H9 (cell line): ENCODE results near the gene CLK2. TPM values are rescaled to one million over a fixed set of nuclear protein-coding genes. Genes with fewer than 3 reads are reported as not detected.

Experiments used
- DNase-seq: peaks from one replicate; pipeline ENCODE4 v3.0.0-alpha.2; 2017
- H2AFZ ChIP-seq: one replicate; pipeline ENCODE4 v1.6.1; 2013; ENCODE audit warnings: mild to moderate bottlenecking, low read length, control low read depth, moderate library complexity
- H2AK5ac ChIP-seq: 2 replicates; pipeline ENCODE4 v1.6.1; 2013; ENCODE audit warnings: low read length, control low read depth, mixed read lengths; ENCODE audit not compliant: insufficient read length
- H2BK120ac ChIP-seq: one replicate; pipeline ENCODE4 v1.6.1; 2013; ENCODE audit warnings: low read depth, mild to moderate bottlenecking, low read length, control low read depth, inconsistent platforms; ENCODE audit not compliant: poor library complexity, severe bottlenecking
- H2BK12ac ChIP-seq: 2 replicates; pipeline ENCODE4 v1.6.1; 2013; ENCODE audit warnings: low read length, control low read depth, mixed read lengths, low read depth; ENCODE audit not compliant: insufficient read length
- H2BK15ac ChIP-seq: 2 replicates; pipeline ENCODE4 v1.6.1; 2013; ENCODE audit warnings: low read depth, low read length, control low read depth
- H2BK20ac ChIP-seq: one replicate; pipeline ENCODE4 v1.6.1; 2013; ENCODE audit warnings: low read depth, mild to moderate bottlenecking, low read length, control low read depth, inconsistent platforms; ENCODE audit not compliant: poor library complexity, severe bottlenecking
- H2BK5ac ChIP-seq: 2 replicates; pipeline ENCODE4 v1.6.1; 2013; ENCODE audit warnings: low read length, control low read depth, mixed read lengths; ENCODE audit not compliant: insufficient read length
- H3K14ac ChIP-seq: 2 replicates; pipeline ENCODE4 v1.6.1; 2013; ENCODE audit warnings: low read length, control low read depth; ENCODE audit not compliant: insufficient read depth
- H3K18ac ChIP-seq: 2 replicates; pipeline ENCODE4 v1.6.1; 2013; ENCODE audit warnings: low read depth, mild to moderate bottlenecking, mixed read lengths, low read length, control low read depth; ENCODE audit not compliant: insufficient read length
- H3K23ac ChIP-seq: 2 replicates; pipeline ENCODE4 v1.6.1; 2013; ENCODE audit warnings: low read length, control low read depth, mixed read lengths, low read depth; ENCODE audit not compliant: insufficient read length
- H3K23me2 ChIP-seq: 2 replicates; pipeline ENCODE4 v1.6.1; 2013; ENCODE audit warnings: low read depth, mild to moderate bottlenecking, mixed read lengths, low read length, control low read depth; ENCODE audit not compliant: insufficient read length, poor library complexity, severe bottlenecking
- H3K27ac ChIP-seq: 2 replicates; pipeline ENCODE4 v1.5.1; 2013; ENCODE audit warnings: low read length, control low read depth, mixed read lengths, low read depth; ENCODE audit not compliant: insufficient read length
- H3K27me3 ChIP-seq: 2 replicates; pipeline ENCODE4 v1.6.1; 2013; ENCODE audit warnings: low read length, control low read depth, inconsistent platforms; ENCODE audit not compliant: insufficient read depth
- H3K4ac ChIP-seq: 2 replicates; pipeline ENCODE4 v1.6.1; 2013; ENCODE audit warnings: low read depth, mild to moderate bottlenecking, control low read depth, inconsistent platforms, low read length, moderate library complexity
- H3K4me1 ChIP-seq: 2 replicates; pipeline ENCODE4 v1.6.1; 2013; ENCODE audit warnings: low read length, control low read depth, inconsistent platforms; ENCODE audit not compliant: insufficient read depth
- H3K4me2 ChIP-seq: 2 replicates; pipeline ENCODE4 v1.6.1; 2013; ENCODE audit warnings: low read length, control low read depth, mixed read lengths; ENCODE audit not compliant: insufficient read length, insufficient read depth
- H3K56ac ChIP-seq: 2 replicates; pipeline ENCODE4 v1.6.1; 2013; ENCODE audit warnings: low read depth, mild to moderate bottlenecking, mixed read lengths, low read length, control low read depth; ENCODE audit not compliant: insufficient read length
- H3K79me1 ChIP-seq: 2 replicates; pipeline ENCODE4 v1.6.1; 2013; ENCODE audit warnings: low read depth, mild to moderate bottlenecking, moderate library complexity, low read length, control low read depth, inconsistent platforms; ENCODE audit not compliant: insufficient read depth, poor library complexity, severe bottlenecking
- H3K79me2 ChIP-seq: 2 replicates; pipeline ENCODE4 v1.6.1; 2013; ENCODE audit warnings: low read length, control low read depth, inconsistent platforms; ENCODE audit not compliant: insufficient read depth
- H3K9ac ChIP-seq: 2 replicates; pipeline ENCODE4 v1.6.1; 2013; ENCODE audit warnings: low read length, control low read depth, mixed read lengths; ENCODE audit not compliant: insufficient read length; ENCODE audit errors: extremely low read depth
- H3K9me3 ChIP-seq: one replicate; pipeline ENCODE4 v1.6.1; 2013; ENCODE audit warnings: low read depth, low read length, inconsistent platforms; ENCODE audit not compliant: control insufficient read depth
- H3T11ph ChIP-seq: one replicate; pipeline ENCODE4 v1.6.1; 2013; ENCODE audit warnings: mild to moderate bottlenecking, low read length, control low read depth, inconsistent platforms
- H4K20me1 ChIP-seq: one replicate; pipeline ENCODE4 v1.6.1; 2013; ENCODE audit not compliant: control insufficient read depth, insufficient read length, insufficient read depth
- H4K5ac ChIP-seq: 2 replicates; pipeline ENCODE4 v1.6.1; 2013; ENCODE audit warnings: low read depth, mild to moderate bottlenecking, mixed read lengths, low read length, control low read depth; ENCODE audit not compliant: insufficient read length
- H4K8ac ChIP-seq: replicated peaks from 2 replicates; pipeline ENCODE4 v1.6.1; 2013; ENCODE audit warnings: low read length, control low read depth, mixed read lengths, low read depth; ENCODE audit not compliant: insufficient read length
- H4K91ac ChIP-seq: 2 replicates; pipeline ENCODE4 v1.6.1; 2013; ENCODE audit warnings: low read depth, mild to moderate bottlenecking, moderate library complexity, mixed read lengths, low read length, control low read depth; ENCODE audit not compliant: insufficient read length
- H3K27ac Mint-ChIP-seq, 3 experiments: 2 replicates in 2 of 3; 3 replicates in 1 of 3; pipeline ENCODE4 v1.8.0; 2020 to 2021; ENCODE audit warnings: mixed read lengths in 3 of 3, mild to moderate bottlenecking in 1 of 3, moderate library complexity in 1 of 3
- H3K27me3 Mint-ChIP-seq: 2 replicates; pipeline ENCODE4 v1.8.0; 2021; ENCODE audit warnings: low read depth, mild to moderate bottlenecking, moderate library complexity, mixed read lengths
- H3K36me3 Mint-ChIP-seq, 3 experiments: 2 replicates in 2 of 3; 3 replicates in 1 of 3; pipeline ENCODE4 v1.8.0; 2020 to 2021; ENCODE audit warnings: low read depth in 3 of 3, mixed read lengths in 3 of 3; ENCODE audit not compliant: insufficient read depth in 1 of 3
- H3K4me1 Mint-ChIP-seq, 2 experiments: 2 replicates each; pipeline ENCODE4 v1.8.0; 2020; ENCODE audit warnings: mixed read lengths in 2 of 2
- H3K4me3 Mint-ChIP-seq, 2 experiments: 2 replicates in 1 of 2; 3 replicates in 1 of 2; pipeline ENCODE4 v1.8.0; 2020 to 2021; ENCODE audit warnings: mild to moderate bottlenecking in 2 of 2, mixed read lengths in 2 of 2, moderate library complexity in 1 of 2
- H3K9me3 Mint-ChIP-seq, 2 experiments: 2 replicates in 1 of 2; 3 replicates in 1 of 2; pipeline ENCODE4 v1.8.0; 2020; ENCODE audit warnings: mild to moderate bottlenecking in 2 of 2, mixed read lengths in 2 of 2, moderate library complexity in 1 of 2
- WGBS: extraction: QIAGEN DNeasy Blood & Tissue Kit; methylation state at CpG from one replicate; pipeline ENCODE4 v1.1.7; 2013; ENCODE audit warnings: missing lambda C conversion rate, low lambda C conversion rate, mixed read lengths; ENCODE audit not compliant: insufficient read length; ENCODE audit errors: extremely low coverage; 5-methylcytosine and 5-hydroxymethylcytosine counted together
- total RNA-seq: library from RNA; stranded (reverse); gene quantifications from 2 replicates; pipeline ENCODE4 v1.2.1, GENCODE V29; 2021
- TF ChIP-seq, protein P1 (sequence below): fragments of 200-600 bp; sonication (generic); conservative IDR thresholded peaks from 3 replicates; pipeline ENCODE4 v1.8.0; 2021; ENCODE audit warnings: antibody characterized with exemption, mild to moderate bottlenecking

The CLK2 gene
- total RNA-seq, 1 experiment from 2014 or later: 77.5 TPM

GRCh38 chr1:155282488-155283091 lies 9.3 kb upstream of the CLK2 start:
- WGBS: no CpG with 5 or more reads among the region's 29 CpGs
- no peak overlapping the region for H2AFZ ChIP-seq
- Mint-ChIP-seq H3K36me3 (peaks cover 3 to 10% (median 7%) of the 10 kb centered on the region in 3 experiments; a peak in 5 of 7 replicates), H3K27me3 (no peaks in the 10 kb centered on the region), H3K4me3 (no peak overlapping the region; a peak in 1 of 5 replicates), H3K9me3 (no peaks in the 10 kb centered on the region), H3K4me1 (peaks cover 14 to 16% of the 10 kb centered on the region in 2 experiments), H3K27ac (no peak overlapping the region; a peak in 1 of 7 replicates)
- no peak overlapping the region for H2BK15ac ChIP-seq
- no peak overlapping the region for H3K56ac ChIP-seq
- H3K14ac ChIP-seq: no peak overlapping the region
- no peak overlapping the region for H3K23ac ChIP-seq
- no peak overlapping the region for H4K5ac ChIP-seq
- no peak overlapping the region for H4K8ac ChIP-seq
- no peaks in the 10 kb centered on the region for H3K9me3 ChIP-seq
- no peak overlapping the region for H3K4ac ChIP-seq
- no peak overlapping the region for H2BK20ac ChIP-seq
- H3K79me2 ChIP-seq: no peaks in the 10 kb centered on the region
- H2AK5ac ChIP-seq: no peak overlapping the region
- H4K20me1 ChIP-seq: no peaks in the 10 kb centered on the region
- H3K4me2 ChIP-seq: no peak overlapping the region
- no peaks in the 10 kb centered on the region for H3K79me1 ChIP-seq
- DNase-seq: no peak
- no peak overlapping the region for H3K9ac ChIP-seq
- H3K4me1 ChIP-seq: peaks cover 6% of the 10 kb centered on the region; the same call in 1 of the 2 replicates
- H3K23me2 ChIP-seq: peaks cover 9% of the 10 kb centered on the region
- no peak overlapping the region for H3T11ph ChIP-seq
- no peak overlapping the region for H3K27ac ChIP-seq
- H2BK120ac ChIP-seq: no peak overlapping the region
- no peak overlapping the region for H3K18ac ChIP-seq
- H2BK5ac ChIP-seq: no peak overlapping the region
- TF ChIP-seq, protein P1, sequence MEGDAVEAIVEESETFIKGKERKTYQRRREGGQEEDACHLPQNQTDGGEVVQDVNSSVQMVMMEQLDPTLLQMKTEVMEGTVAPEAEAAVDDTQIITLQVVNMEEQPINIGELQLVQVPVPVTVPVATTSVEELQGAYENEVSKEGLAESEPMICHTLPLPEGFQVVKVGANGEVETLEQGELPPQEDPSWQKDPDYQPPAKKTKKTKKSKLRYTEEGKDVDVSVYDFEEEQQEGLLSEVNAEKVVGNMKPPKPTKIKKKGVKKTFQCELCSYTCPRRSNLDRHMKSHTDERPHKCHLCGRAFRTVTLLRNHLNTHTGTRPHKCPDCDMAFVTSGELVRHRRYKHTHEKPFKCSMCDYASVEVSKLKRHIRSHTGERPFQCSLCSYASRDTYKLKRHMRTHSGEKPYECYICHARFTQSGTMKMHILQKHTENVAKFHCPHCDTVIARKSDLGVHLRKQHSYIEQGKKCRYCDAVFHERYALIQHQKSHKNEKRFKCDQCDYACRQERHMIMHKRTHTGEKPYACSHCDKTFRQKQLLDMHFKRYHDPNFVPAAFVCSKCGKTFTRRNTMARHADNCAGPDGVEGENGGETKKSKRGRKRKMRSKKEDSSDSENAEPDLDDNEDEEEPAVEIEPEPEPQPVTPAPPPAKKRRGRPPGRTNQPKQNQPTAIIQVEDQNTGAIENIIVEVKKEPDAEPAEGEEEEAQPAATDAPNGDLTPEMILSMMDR: no peak
- H2BK12ac ChIP-seq: no peak overlapping the region
- H4K91ac ChIP-seq: no peak overlapping the region
- H3K27me3 ChIP-seq: no peaks in the 10 kb centered on the region
